Ishikawa (cell line): ENCODE measurements around the gene PARN.

Source experiments
- CEBPB ChIP-seq: IDR thresholded peaks from 2 replicates; pipeline ENCODE4 v1.6.1; 2012
- CREB1 ChIP-seq: IDR thresholded peaks from 2 replicates; pipeline ENCODE4 v1.6.1; 2012; ENCODE audit warnings: low read depth
- EGR1 ChIP-seq: IDR thresholded peaks from 2 replicates; pipeline ENCODE4 v1.6.1; 2012
- EP300 ChIP-seq: IDR thresholded peaks from 2 replicates; pipeline ENCODE4 v1.6.1; 2012; ENCODE audit warnings: borderline replicate concordance
- FOXM1 ChIP-seq: IDR thresholded peaks from 2 replicates; pipeline ENCODE4 v1.6.1; 2012; ENCODE audit warnings: low read depth, borderline replicate concordance
- NFIC ChIP-seq: IDR thresholded peaks from 2 replicates; pipeline ENCODE4 v1.6.1; 2012
- RAD21 ChIP-seq: IDR thresholded peaks from 2 replicates; pipeline ENCODE4 v1.6.1; 2012; ENCODE audit warnings: low read depth
- TAF1 ChIP-seq: IDR thresholded peaks from 2 replicates; pipeline ENCODE4 v1.6.1; 2012; ENCODE audit warnings: low read depth, mild to moderate bottlenecking
- TCF12 ChIP-seq: IDR thresholded peaks from 2 replicates; pipeline ENCODE4 v1.6.1; 2012; ENCODE audit warnings: low read depth
- TEAD4 ChIP-seq: IDR thresholded peaks from 2 replicates; pipeline ENCODE4 v1.6.1; 2012
- YY1 ChIP-seq: IDR thresholded peaks from 2 replicates; pipeline ENCODE4 v1.6.1; 2012; ENCODE audit warnings: low read depth
- ZBTB7A ChIP-seq: IDR thresholded peaks from 2 replicates; pipeline ENCODE4 v1.6.1; 2012; ENCODE audit warnings: low read depth
- TF ChIP-seq, protein P1 (sequence below): IDR thresholded peaks from 2 replicates; pipeline ENCODE4 v1.6.1; 2012
- TF ChIP-seq, protein P2 (sequence below): IDR thresholded peaks from 2 replicates; pipeline ENCODE4 v1.6.1; 2012; ENCODE audit warnings: low read depth, mild to moderate bottlenecking
- TF ChIP-seq, protein P3 (sequence below): IDR thresholded peaks from 2 replicates; pipeline ENCODE4 v1.6.1; 2012

PARN gene

DNA sequence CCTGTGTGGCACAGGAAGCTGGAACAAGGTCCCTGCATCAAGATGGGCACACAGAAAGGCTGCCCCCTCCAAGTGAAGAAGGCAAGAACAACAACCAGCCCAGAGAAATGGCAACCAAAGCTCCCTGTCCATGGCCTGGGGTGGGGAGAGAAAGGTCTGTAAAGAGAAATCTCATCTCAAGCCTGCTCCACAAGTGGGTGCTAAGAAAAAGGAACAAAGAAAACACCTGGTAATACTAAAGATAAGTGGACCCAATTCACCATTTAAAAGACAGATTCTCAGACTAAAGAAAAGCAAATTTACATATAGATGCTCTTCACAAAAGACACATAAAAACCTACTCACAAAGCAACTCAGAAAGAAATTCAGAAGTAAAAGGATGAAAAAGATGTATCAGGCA, 107.4 kb downstream of the PARN start:
- TF ChIP-seq CEBPB (no peak), YY1 (no peak), ZBTB7A (no peak), RAD21 (no peak), TCF12 (no peak), EP300 (no peak), CREB1 (no peak), TAF1 (no peak), NFIC (no peak), TEAD4 (no peak), FOXM1 (no peak), EGR1 (no peak)
- TF ChIP-seq, protein P1, sequence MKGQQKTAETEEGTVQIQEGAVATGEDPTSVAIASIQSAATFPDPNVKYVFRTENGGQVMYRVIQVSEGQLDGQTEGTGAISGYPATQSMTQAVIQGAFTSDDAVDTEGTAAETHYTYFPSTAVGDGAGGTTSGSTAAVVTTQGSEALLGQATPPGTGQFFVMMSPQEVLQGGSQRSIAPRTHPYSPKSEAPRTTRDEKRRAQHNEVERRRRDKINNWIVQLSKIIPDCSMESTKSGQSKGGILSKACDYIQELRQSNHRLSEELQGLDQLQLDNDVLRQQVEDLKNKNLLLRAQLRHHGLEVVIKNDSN: no peak
- TF ChIP-seq, protein P2, sequence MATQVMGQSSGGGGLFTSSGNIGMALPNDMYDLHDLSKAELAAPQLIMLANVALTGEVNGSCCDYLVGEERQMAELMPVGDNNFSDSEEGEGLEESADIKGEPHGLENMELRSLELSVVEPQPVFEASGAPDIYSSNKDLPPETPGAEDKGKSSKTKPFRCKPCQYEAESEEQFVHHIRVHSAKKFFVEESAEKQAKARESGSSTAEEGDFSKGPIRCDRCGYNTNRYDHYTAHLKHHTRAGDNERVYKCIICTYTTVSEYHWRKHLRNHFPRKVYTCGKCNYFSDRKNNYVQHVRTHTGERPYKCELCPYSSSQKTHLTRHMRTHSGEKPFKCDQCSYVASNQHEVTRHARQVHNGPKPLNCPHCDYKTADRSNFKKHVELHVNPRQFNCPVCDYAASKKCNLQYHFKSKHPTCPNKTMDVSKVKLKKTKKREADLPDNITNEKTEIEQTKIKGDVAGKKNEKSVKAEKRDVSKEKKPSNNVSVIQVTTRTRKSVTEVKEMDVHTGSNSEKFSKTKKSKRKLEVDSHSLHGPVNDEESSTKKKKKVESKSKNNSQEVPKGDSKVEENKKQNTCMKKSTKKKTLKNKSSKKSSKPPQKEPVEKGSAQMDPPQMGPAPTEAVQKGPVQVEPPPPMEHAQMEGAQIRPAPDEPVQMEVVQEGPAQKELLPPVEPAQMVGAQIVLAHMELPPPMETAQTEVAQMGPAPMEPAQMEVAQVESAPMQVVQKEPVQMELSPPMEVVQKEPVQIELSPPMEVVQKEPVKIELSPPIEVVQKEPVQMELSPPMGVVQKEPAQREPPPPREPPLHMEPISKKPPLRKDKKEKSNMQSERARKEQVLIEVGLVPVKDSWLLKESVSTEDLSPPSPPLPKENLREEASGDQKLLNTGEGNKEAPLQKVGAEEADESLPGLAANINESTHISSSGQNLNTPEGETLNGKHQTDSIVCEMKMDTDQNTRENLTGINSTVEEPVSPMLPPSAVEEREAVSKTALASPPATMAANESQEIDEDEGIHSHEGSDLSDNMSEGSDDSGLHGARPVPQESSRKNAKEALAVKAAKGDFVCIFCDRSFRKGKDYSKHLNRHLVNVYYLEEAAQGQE: no peak
- TF ChIP-seq, protein P3, sequence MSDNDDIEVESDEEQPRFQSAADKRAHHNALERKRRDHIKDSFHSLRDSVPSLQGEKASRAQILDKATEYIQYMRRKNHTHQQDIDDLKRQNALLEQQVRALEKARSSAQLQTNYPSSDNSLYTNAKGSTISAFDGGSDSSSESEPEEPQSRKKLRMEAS: no peak

DNA sequence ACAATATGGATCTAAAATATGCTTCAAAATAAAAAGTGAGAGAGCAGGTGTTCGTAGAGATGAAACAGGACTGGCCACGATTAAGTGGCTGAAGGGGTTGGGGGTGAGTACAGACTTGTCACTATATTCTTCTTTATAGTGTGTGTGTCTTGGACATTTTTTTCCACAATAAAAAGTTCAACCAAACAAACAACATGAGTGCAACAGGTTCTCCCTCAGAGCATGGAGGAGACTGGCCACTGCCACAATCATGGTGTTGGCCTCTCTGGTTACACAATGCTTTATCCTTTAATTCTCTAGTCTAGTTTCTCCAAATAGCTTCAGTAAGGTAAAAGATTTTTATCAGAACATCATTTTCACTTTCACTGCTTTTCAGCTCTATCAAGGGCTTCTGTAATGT, 109.3 kb downstream of the PARN start:
- no peak for TF ChIP-seq TEAD4
- no peak for TF ChIP-seq YY1
- no peak for TF ChIP-seq EGR1
- TF ChIP-seq CEBPB: no peak
- no peak for TF ChIP-seq NFIC
- no peak for TF ChIP-seq TAF1

DNA sequence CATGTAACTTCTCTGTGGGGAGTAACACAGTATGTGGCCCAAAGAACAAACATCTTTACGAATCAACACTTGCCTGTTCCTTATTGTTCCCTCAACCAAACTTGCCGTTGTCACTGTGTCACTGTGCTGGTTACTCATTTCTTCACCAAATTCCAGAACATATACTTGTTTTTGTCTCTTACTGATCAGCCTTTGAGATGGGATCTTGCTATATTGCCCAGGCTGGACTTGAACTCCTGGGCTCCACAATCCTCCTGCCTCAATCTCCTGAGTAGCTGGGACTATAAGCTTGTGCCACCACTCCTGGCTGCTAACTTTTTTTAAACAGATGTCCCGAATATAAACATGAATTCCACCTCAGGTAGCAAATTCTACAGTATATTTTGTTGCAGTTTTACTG, 115.1 kb downstream of the PARN start:
- TF ChIP-seq TCF12: no peak
- TF ChIP-seq FOXM1: no peak
- no peak for TF ChIP-seq NFIC
- TF ChIP-seq, protein P2: no peak
- TF ChIP-seq, protein P3: no peak
- no peak for TF ChIP-seq TEAD4
- no peak for TF ChIP-seq RAD21
- no peak for TF ChIP-seq EP300
- TF ChIP-seq TAF1: no peak
- no peak for TF ChIP-seq YY1
- TF ChIP-seq EGR1: no peak

DNA sequence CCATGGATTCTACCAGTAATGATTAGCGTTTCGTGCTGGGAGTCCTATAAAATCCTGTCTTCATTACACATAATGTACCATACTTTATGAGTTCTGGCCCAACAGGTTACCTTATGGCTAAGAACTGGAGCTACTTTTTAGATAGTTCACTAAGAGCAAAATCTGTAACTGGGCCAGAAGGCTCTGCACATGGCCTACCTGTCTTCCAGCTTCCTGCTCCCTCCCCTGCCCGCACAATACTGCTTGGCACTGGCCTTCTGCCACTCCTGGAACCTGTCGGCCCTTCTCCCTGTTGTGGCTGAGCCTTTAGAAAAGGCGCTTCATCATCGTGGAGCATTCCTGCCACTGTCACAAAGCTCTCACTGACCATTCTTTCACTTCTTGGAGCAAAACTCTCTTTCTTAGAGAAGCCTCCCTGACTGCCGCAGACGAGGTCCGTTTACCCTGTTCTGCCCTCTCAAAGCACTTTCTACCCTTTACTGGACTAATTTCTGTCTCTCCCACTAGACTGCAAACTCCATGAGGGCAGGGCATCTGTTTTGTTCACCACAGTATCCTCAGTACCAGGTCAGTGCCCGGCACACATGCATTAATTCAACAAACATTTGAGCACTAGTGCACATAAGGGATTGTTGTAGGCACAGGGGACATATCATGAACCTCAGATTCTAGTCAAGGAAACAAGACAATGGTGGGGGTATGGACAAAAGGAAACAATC, 116.5 kb downstream of the PARN start:
- TF ChIP-seq EGR1: no peak
- TF ChIP-seq ZBTB7A: no peak
- TF ChIP-seq, protein P2: no peak
- no peak for TF ChIP-seq EP300
- no peak for TF ChIP-seq CEBPB
- TF ChIP-seq TAF1: no peak
- TF ChIP-seq, protein P3: no peak
- no peak for TF ChIP-seq RAD21
- no peak for TF ChIP-seq TCF12
- TF ChIP-seq FOXM1: no peak
- no peak for TF ChIP-seq YY1
- TF ChIP-seq, protein P1: no peak
- TF ChIP-seq TEAD4: no peak
- no peak for TF ChIP-seq NFIC
- TF ChIP-seq CREB1: no peak
